NCI-H69 (cell line): ENCODE data around the gene MYLK.
"Not testable (repeated sequence)": the region's sequence is repeated elsewhere in the genome, so short reads cannot be mapped to it uniquely, and the experiment has no call there.

Experiments used
- DNase-seq: peaks from one replicate; lab custom pipeline; 2025; lab: John Stamatoyannopoulos, UW

Gene MYLK

DNA sequence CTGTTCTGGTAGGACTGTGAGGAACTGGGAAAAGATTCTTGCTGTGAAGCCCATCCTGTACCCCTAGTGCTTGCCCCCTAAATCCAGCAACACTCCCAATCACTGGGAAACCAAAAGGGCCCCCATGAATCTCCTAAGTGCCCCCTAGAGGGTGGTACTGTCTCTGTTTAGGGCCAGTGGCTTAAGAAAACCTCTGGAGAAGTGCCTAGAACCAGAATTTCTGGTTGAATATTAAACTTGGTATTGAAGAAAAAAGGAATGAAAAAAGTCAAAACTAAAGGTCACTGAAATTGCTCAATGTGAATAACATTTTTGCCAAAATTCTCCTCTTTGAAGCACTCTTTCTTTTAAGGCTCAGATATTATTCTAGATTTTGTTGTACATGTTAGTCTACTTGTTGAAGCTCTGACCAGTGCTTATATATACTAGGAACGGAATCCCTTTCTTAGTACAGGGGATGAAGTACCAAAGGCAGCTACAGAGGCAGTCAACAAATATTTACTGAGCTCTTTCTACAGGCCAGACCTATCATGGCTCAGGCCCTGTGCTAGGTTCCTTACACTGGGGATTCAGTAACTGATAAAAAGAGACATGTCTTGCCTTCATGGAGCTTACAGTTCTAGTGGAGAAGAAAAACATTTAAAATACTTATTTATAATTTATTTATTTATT lies 138.8 kb downstream of the MYLK start:
- no peak for DNase-seq

DNA sequence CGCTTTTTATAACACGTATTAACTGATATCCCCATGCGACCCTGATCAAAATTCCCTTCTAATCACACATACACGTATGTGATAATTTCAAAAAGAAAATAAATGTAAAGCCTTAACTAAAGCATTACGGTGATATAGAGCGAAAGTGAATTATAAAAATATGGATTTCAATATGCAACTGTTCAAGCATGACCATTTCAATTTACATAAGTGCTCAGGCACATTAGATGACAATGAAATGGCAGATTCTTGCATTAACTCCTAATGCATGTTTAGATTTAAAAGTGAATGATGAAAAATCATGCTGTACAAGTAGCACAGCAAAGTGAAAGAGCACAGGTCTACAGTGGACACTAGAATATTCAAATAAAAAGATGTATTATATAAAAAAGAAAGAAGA lies 140.1 kb downstream of the MYLK start:
- no peak for DNase-seq

DNA sequence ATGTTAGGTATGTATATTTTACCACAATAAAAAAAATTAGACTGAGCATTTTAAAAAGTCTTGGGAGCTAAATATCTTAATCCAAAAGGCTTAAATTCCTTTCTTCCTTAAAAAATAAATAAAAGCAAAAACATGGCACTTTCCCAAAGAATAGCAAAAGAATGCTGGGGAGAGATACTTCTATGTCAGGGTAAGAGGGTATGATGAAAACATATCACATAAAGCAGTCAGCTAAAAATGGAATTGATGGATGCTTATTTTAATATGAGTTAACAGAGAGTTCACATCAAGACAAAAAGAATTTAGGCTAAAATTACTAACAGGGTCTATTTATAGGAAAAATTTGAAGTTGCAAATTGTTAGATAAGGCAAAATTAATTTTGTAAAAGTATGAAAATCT lies 141.0 kb downstream of the MYLK start:
- DNase-seq, result no peak

DNA sequence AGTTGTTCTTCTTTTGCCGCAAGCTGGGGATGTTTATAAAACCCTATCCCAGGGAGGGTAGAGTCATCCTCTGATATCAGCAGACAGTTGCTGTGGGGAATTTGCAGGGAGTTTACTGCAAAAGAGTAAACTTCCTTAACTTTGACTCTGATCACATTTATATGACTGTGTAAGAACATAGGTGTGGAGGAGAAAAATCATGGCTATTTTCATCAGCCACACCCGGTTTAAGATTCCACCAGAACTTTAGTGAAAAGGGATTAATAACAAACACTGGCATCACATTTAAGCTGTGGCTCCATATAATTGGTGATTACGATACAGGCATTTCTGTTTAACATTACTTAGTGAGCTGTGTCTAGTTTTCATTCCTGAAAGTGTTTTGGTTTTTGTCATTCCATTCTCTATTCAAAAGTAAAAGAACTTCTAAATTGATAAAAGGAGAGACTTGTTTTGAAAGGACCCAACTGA lies 143.1 kb downstream of the MYLK start:
- no peak for DNase-seq

DNA sequence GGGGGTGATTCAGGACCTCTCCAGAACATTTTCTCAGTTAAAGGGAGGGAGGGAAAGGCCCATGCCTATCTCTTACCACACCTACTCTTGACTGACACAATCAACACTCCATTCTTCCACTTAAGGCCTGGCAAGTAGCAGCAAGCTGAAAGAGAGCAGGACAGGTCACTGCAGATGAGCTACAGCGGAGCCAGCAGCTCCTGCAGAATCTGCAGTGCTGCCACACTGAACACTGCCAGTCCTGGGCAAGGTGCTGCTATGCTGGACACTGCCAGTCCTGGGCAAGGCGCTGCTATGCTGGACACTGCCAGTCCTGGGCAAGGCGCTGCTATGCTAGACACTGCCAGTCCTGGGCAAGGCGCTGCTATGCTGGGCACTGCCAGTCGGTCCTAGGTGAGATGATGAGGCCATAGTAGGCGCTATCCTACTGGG lies 143.7 kb downstream of the MYLK start:
- DNase-seq, result no peak

DNA sequence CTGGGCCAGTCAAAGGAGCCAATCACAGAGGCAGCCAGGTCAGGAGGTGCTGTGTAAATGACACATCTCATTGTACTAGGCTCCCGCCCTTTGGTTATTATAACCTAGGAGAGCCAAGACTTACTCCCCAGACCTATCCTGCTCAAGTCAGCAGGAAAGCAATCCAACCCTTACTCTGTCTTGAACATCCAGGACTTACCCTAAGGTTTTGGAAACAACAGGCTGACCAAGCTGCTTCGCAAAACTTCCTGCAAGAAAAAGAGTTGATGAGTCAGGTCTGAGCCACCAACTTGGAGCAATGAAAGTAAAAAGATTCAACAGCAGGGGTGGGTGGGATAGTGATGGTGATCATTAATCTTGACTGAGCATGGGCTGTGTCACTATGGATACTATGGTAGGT lies 144.4 kb downstream of the MYLK start:
- no peak for DNase-seq

DNA sequence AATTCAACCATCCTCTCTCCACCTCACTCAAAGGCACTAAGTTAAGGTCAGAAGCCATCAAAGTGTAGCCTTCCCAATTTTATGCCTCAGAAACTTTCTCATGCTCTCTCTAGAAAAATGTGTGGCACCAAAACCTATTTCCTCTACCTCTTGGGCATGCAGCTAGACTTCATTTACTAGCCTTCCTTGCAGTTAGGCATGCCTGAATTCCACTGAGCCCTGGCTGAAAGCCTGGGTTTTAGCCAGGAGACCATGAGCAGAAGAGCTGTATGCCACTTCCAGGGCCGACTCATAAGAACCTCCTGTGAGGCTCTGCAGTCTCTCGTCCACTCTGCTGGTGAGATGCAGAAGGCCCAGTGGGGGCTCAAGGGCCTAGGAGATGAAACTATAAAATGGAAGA lies 145.0 kb downstream of the MYLK start:
- DNase-seq, result no peak

DNA sequence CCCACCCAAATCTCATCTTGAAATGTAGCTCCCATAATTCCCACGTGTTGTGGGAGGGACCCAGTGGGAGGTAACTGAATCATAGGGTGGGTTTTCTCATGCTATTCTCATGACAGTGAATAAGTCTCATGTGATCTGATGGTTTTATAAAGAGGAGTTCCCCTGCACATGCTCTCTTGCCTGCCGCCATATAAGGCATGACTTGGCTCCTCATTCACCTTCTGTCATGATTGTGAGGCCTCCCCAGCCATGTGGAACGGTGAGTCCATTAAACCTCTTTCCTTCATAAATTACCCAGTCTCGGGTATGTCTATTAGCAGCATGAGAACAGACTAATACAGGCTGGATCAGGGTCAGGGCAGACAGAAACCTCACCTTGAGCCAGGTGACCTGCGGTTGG lies 145.6 kb downstream of the MYLK start:
- DNase-seq, result not testable (repeated sequence)

DNA sequence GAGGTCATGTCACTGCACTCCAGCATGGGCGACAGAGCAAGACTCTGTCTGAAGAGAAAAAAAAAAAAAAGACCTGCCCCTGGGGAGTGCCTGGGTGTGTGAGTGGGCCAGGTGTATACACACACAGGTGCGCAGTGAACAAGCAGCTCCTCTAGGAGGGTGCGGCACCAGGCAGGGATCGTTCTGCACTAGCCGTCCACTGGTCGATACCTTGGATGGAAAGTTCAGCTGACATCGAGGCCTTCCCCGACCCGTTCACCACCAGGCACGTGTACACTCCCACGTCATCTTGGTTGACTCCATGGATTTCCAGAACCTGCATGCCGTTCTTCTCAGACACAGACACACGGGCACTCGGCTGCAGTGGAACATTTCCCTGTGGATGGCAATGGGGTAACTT lies 147.0 kb downstream of the MYLK start:
- DNase-seq, result no peak

DNA sequence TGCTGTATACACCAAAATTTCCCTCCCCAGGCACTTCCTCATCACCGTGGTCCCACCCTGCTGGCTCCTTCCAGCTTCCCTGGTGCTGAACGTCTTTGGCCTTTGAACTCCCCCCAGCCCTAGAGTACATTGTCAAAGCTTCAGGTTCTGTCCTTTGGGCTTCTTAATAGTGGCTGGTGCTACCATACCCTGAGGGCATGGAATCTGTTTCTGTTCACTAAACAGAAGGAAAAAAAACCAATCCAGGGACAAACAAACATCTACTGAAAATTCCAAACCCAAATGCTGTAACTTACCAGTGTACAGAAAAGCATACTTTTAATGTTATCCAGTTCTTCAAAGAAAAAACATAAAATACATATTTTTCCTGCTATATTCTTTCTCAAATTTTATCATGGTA lies 148.7 kb downstream of the MYLK start:
- no peak for DNase-seq

DNA sequence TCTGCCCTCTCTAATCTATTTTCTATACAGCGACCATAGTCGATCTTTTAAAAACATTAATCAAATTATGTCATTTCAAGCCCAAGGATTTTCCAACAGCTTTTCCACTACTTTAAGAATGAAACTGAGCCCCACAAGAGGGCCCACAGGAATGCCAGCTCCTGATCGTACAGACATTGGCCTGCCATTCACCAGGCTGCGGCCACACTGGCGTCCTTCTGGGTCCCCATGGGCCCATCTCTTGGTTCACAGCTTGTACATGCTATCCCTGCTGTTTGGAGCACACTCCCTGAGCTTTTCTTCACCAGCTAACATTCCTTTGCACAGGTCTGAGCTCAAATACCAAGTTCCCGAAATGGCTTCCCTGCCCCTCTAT lies 149.6 kb downstream of the MYLK start:
- no peak for DNase-seq

DNA sequence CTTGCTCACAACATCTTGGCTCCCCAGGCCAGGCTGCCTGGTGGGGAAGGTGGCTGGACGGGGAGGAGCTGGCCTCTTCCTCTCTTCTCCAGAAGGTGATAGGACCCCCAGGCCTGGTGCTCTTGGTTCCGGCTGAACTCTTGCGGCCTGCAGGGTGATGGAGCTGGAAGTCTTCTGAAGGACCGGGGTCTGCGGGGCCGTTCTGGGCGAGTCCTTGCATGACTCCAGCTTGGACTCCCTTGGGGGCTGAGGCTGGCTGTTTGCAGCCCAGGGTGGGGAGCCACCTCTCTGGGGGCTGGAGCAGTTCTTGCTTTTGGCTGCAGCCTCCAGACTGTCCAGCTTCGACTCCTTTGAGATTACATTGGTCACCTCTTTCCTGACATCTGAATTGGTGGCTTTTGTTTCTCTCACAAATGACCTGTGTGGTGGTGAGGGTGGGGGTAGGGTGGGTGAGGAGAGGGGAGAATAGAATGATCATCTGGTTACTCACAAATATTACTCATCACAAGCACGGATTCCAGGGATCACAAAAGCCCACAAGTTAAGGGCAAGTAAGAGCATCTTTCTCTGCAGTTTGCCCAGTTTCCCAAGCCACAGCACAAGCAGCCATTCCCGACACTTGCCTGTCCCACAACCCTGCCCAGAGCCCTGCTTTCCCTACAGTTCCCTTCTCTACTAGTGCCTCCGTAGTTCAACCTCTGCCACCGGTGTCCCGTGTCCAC lies 150.2 kb downstream of the MYLK start:
- no peak for DNase-seq

DNA sequence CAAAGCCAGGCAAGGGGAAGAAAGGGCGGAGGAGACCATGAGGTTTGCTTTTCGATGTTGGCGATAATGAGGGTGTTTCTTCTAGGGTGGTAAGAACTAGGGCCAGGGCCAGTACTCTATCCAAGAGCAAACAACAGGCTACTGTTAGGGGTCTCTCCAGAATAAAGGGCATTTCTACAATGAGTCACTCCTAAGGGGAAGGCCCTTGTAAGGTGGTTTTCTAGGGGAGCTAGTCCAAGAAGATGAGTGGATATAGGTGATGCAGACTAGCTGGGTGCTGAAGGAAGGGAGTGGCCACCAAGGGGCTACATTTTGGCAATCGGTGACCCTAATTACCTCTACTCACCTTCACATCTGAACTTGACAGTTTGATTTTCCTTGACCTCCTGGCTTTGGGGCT lies 150.8 kb downstream of the MYLK start:
- no peak for DNase-seq

DNA sequence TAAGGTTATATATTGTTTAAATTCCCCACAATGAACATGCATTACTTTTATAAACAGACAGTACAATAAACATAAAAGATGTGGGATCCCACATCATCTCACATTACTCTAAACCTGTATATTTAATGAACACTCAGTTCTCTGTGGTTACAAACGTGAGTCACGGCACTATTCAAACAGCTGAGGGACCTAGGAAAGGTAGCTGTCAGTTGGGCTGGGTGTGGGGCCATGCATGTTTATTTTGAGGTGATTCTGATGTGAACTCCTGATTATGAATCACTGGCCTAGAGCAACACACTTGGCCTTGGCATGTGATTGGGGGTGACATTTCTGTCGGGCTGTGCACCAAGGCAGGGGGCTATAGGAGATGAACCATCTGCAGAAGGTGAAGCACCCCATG lies 151.7 kb downstream of the MYLK start:
- DNase-seq, result no peak

DNA sequence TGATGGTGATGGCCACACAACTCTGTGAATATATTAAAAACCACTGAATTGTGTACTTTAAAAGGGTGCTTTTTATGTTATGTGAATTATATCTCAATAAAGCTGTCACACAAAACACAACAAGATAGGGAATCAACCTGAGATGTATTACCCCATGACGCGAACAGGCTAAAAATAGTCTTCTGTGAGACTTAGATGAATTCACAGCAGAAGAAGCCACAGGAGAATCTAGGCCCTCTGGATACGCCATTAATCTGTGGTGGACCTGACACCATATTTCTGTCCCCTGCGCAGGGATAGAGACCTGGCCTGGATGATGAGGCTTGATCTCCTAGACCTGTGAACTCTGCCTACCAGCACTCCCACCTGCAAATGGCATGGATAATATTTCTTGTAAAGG lies 153.3 kb downstream of the MYLK start:
- DNase-seq, result no peak

DNA sequence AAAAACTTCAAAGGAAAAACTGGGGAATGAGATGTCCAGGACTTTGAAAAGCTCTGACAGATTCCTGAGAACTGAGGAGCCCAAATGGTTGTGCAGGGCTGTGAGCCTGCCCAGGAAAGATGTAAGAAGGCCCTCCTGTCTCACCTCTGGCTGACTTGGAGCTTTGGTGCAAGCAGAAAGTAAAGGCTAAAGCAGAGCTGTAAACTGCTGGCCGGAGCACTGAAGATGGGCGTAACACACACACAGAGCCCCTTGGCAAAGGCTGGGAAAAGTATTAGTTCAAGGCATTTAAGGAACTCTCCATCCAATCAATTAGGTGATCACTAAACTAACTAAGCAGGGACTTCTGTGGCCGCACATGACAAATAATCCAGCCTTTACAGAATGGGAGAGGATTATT lies 155.1 kb downstream of the MYLK start:
- no peak for DNase-seq

DNA sequence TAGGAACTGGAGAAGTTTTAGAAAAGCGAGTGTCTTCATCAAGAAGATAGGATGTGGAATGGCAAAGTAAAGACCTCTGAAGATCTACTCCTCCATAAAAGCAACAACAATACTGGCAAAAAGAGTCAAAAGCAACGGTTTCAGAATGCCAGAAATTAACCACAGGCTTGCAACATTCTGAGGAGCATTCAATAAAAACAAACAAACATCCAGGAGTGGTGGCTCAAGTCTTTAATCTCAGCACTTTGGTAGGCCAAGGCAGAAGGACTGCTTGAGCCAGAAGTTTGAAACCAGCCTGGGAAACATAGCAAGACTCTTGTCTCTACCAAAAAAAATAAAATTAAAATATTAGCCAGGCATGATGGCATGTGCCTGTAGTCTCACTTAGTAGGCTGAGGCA lies 156.1 kb downstream of the MYLK start:
- no peak for DNase-seq

DNA sequence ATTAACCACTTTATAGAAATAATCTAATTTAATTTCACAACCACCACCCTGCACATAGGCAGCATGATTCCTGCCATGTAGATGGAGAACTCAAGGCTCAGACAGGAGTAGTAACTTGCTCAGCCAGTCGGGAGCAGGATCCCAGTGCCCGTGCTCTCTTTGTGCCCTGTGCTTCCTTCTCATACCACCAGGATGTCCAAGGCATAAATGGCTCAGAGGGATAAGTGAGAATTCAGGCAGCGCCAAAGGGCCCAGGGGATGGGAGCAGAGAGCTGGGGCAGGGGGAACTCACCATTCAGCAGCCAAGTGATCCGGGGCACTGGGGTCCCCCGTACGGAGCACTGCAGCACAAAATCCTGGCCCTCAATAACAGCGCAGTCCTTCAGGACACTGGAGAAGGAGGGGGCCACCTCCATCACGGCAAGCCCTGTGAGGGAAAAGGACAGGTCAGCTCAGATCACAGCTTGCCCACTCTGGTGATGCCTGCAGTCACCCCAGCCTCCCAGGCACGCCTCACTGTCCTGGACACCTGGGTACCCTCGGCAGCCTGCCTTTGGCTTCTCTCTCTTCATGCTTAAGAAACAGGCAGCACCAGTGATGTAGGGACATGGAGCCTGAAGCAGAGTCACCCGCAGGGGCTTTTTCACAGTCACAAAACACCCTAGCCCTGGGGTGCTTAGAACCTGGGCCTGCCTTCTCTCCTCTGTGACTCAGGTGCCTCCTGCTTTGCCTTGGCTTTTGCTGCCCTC lies 158.3 kb downstream of the MYLK start:
- no peak for DNase-seq

DNA sequence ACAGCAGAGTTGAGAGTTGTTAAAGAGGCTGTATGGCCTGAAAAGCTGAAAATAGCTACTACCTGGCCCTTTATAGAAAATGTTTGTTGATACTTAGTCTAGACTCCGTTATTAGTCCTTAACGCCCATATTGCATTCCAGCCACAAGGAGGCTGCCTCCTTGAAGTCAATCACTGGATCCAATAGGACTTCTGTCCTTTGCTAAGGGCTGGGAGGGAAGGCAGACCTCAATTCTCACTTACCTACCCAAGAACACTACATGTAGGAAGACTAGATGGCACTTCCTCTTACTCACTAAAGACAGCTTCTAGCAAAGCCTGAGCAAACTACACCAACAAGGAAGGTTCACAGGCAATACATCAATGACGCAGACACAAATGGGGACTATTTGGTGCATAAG lies 159.8 kb downstream of the MYLK start:
- peak; percentile 2 for DNase-seq

DNA sequence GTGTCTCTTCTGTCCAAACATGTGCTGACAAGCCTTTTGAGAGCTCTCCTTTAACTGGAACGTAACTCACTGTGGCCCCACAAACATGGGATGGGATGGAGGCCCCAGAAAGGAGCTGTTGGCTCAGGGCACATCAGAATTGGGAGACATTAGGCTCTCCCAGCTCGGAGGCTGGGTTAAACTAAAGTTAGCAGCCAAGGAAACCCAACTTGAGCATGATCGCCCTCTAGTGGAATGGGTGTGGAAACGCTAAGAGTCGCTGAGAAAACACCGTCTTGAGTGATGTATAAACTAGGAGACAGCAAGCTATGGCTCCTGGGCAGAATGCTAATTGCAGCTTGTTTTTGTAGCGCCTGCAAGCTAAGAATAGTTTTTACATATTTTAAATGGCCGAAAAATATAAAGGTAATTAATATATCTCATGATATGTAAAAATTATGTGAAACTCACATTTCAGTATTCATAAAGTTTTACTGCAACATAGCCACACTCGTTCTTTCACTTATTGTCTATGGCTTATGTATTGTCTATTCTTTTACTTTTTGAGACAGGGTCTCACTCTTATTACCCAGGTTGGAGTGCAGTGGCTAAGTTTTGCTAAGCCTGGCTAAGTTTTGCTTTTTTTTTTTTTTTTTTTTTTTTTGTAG lies 160.5 kb downstream of the MYLK start:
- peak; percentile 67 for DNase-seq

DNA sequence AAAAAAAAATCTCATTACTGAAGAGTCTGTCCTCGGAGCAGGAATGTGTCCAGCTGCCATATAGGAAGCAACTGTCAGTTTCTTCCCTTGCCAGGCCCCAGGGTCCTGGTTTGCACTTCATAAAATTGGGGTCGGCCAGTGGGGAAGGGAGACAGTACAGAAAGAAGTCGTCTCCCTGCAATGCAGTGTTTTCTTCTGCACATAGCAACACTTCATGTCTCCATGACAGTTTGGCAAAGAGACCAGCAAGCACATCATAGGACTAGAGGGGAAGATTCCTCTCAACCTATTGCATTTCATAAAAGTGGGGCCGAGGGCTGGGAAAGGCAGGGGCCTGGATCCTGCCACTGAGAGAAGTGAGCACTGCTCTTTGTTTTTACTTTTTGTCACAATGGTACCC lies 161.1 kb downstream of the MYLK start:
- DNase-seq, result no peak

DNA sequence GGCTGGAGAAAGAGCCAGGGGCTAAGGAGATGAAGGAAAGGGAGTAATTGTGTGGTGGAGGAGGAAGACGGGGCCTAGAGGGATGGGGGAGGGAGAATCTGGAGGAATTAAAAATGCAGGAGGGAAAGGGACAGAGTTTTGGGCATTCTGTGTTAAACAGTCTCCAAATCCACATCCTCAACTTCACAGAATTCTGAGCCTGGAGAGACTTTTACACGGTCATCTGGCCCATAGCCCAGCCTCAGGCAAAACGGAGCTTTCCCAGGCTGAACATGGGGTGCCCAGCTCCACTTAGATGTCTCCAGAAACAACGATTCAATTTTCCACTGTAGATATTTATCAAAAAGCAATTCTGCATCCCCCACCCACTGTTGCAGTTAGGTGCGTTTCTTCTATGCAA lies 161.7 kb downstream of the MYLK start:
- DNase-seq, result no peak

DNA sequence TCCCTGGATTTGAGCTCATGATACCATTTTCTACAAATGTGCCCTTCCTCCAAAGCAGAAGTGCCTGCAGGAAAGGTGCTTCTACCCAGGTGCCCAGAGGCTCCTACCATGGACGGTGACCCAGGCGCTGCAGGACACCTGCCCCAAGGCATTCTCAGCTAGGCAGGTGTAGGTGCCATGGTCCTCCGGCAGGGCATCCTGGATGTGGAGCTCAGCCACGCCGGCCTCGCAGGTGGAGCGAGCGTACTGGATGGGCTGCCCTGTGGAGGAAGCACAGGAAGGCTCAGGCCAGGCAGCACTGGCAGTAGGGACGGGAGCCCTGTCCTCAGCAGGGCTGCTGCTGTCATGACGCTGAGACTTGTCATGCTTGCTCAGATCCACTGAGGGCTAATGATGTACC lies 162.1 kb downstream of the MYLK start:
- DNase-seq, result no peak
